Sigmoid colon (tissue), 7 donors: ENCODE results near the gene SH2B2. TPM values are rescaled to one million over a fixed set of nuclear protein-coding genes. Genes with fewer than 3 reads are reported as not detected.

Experiments used
- DNase-seq: peaks from one replicate; pipeline ENCODE4 v3.0.0-alpha.2; 2019
- H3K27ac ChIP-seq, 4 donors: fragments of 200-600 bp; sonication (generic); one replicate each; pipeline ENCODE4 v1.5.1; 2016 to 2019; ENCODE audit warnings: mild to moderate bottlenecking in 1 of 4
- H3K27me3 ChIP-seq, 3 donors: fragments of 200-600 bp; sonication (generic); one replicate each; pipeline ENCODE4 v1.5.1; 2019; ENCODE audit warnings: mild to moderate bottlenecking in 1 of 3
- H3K36me3 ChIP-seq, 4 donors: fragments of 200-600 bp; sonication (generic); one replicate each; pipeline ENCODE4 v1.5.1; 2016 to 2019
- H3K4me1 ChIP-seq, 4 donors: fragments of 200-600 bp; sonication (generic); one replicate each; pipeline ENCODE4 v1.5.1; 2017 to 2019
- H3K4me3 ChIP-seq, 4 donors: fragments of 200-600 bp; sonication (generic); one replicate each; pipeline ENCODE4 v1.5.1; 2017 to 2019; ENCODE audit warnings: mild to moderate bottlenecking in 2 of 4, moderate library complexity in 1 of 4
- H3K9me3 ChIP-seq, 4 donors: fragments of 200-600 bp in 3 of 4; sonication (generic) in 3 of 4; one replicate each; pipeline versions ENCODE4 v1.5.1 to v1.6.1; 2013 to 2019
- CTCF ChIP-seq, 4 experiments: fragments of 450-650 bp in 3 of 4; fragments of 200-600 bp in 1 of 4; IDR thresholded peaks; one replicate each; pipeline ENCODE4 v1.5.1; 2016 to 2019; ENCODE audit warnings: antibody characterized with exemption in 4 of 4, mild to moderate bottlenecking in 3 of 4, moderate library complexity in 2 of 4
- EP300 ChIP-seq, 4 donors: sonication (generic); formaldehyde crosslinking; IDR thresholded peaks; one replicate each; pipeline ENCODE4 v1.6.1; 2017; ENCODE audit warnings: antibody characterized with exemption in 4 of 4
- POLR2A ChIP-seq, 2 donors: fragments of 450-650 bp; IDR thresholded peaks; one replicate each; pipeline ENCODE4 v1.6.1; 2016; ENCODE audit warnings: antibody characterized with exemption in 2 of 2, mild to moderate bottlenecking in 2 of 2, moderate library complexity in 2 of 2
- POLR2AphosphoS5 ChIP-seq, 4 donors: sonication (generic); formaldehyde crosslinking; IDR thresholded peaks; one replicate each; pipeline ENCODE4 v1.6.1; 2017; ENCODE audit warnings: antibody characterized with exemption in 4 of 4
- WGBS, 2 donors: extraction: QIAGEN DNeasy Blood & Tissue Kit; methylation state at CpG; one replicate each; pipeline ENCODE4 v1.1.7; 2013; 5-methylcytosine and 5-hydroxymethylcytosine counted together
- intact Hi-C: fragments of 100-400 bp; cut with DNase I; formaldehyde crosslinking; loops from one replicate; pipeline ENCODE4 v1.15.1; 2023
- polyA plus RNA-seq, 3 donors: library from polyadenylated mRNA; stranded (reverse); fragments of 200-250 nt; gene quantifications; one replicate each; pipeline ENCODE4 v1.2.3, GENCODE V29; 2013
- total RNA-seq, 4 donors: library from RNA; depleted of rRNA; stranded (reverse); fragments of >200 nt; gene quantifications; one replicate each; pipeline ENCODE4 v1.1.0, GENCODE V29; 2016
- donor health status: healthy with polysubstance abuse.
- donor health status: Bipolar disorder and iron deficiency.
- donor health status: healthy.

SH2B2 gene
- total and polyA plus RNA-seq, 7 donors: 1.1 to 10.5 (median 4.6) TPM; not detected in 2

- no peak for DNase-seq
- TF ChIP-seq CTCF (IDR thresholded peaks at IDR 0.05): no peak
- no peak for TF ChIP-seq POLR2A (IDR thresholded peaks at IDR 0.05)
- TF ChIP-seq EP300 (IDR thresholded peaks at IDR 0.05): no peak
- TF ChIP-seq POLR2AphosphoS5 (IDR thresholded peaks at IDR 0.05): no peak
- WGBS, 2 donors: 71 to 84% methylated on average over 9 of the region's 9 CpGs
- peaks cover 0 to 40% (median 27%) of the 10 kb centered on the region in 4 donors for H3K4me1 ChIP-seq
- peaks cover 0 to 22% (median 5%) of the 10 kb centered on the region in 3 donors for H3K27me3 ChIP-seq
- intact Hi-C loops: loop anchor here (5.0 kb wide), 1 partner anchor 73 kb away; no protein-coding TSS in a partner anchor
- no peak overlapping the region for H3K4me3 ChIP-seq
- H3K27ac ChIP-seq: no peak overlapping the region
- no peaks in the 10 kb centered on the region for H3K36me3 ChIP-seq
- H3K9me3 ChIP-seq: no peaks in the 10 kb centered on the region
Observed at GRCh38 chr7:102289057-102289456, 2.4 kb downstream of the SH2B2 start.

- TF ChIP-seq EP300 (IDR thresholded peaks at IDR 0.05) (no peak), POLR2A (IDR thresholded peaks at IDR 0.05) (no peak), POLR2AphosphoS5 (IDR thresholded peaks at IDR 0.05) (no peak), CTCF (IDR thresholded peaks at IDR 0.05) (no peak)
- H3K27me3 ChIP-seq: peaks cover 0 to 22% (median 5%) of the 10 kb centered on the region in 3 donors
- WGBS, 2 donors: 67 to 78% methylated on average over 18 of the region's 18 CpGs
- H3K4me1 ChIP-seq: peaks cover 0 to 23% (median 16%) of the 10 kb centered on the region in 4 donors
- no peak overlapping the region for H3K27ac ChIP-seq
- H3K36me3 ChIP-seq: no peaks in the 10 kb centered on the region
- DNase-seq: no peak
- intact Hi-C loops: no loop called here
- H3K9me3 ChIP-seq: no peaks in the 10 kb centered on the region
- no peak overlapping the region for H3K4me3 ChIP-seq
Observed at GRCh38 chr7:102291056-102291915, 4.6 kb downstream of the SH2B2 start.

GRCh38 chr7:102291916-102292267 lies 5.2 kb downstream of the SH2B2 start:
- intact Hi-C loops: no loop called here

More at GRCh38 chr7:102291916-102292267, 5.2 kb downstream of the SH2B2 start:
- DNase-seq: no peak
- H3K4me1 ChIP-seq: peaks cover 0 to 20% (median 15%) of the 10 kb centered on the region in 4 donors
- no peak overlapping the region for H3K27ac ChIP-seq
- peaks cover 0 to 22% (median 5%) of the 10 kb centered on the region in 3 donors for H3K27me3 ChIP-seq
- no peak overlapping the region for H3K4me3 ChIP-seq
- no peaks in the 10 kb centered on the region for H3K9me3 ChIP-seq
- TF ChIP-seq CTCF (IDR thresholded peaks at IDR 0.05) (no peak), POLR2A (IDR thresholded peaks at IDR 0.05) (no peak), EP300 (IDR thresholded peaks at IDR 0.05) (no peak), POLR2AphosphoS5 (IDR thresholded peaks at IDR 0.05) (no peak)
- 74 to 78% methylated on average over 2 of the region's 2 CpGs for WGBS, 2 donors
- no peaks in the 10 kb centered on the region for H3K36me3 ChIP-seq
